ENCODE results near the gene ARHGAP27.

Gene ARHGAP27

GRCh38 chr17:45364531-45365390 is 67.9 kb downstream of the ARHGAP27 start:
- TF ChIP-seq CTCF (IDR thresholded peaks at IDR 0.05; ENCODE audit: low read depth, low read length): peak; percentile 11
- in situ Hi-C loops (cut with HindIII; ENCODE audit: low sequenced_read_pairs): no loop called here
- H3K4me3 ChIP-seq (ENCODE audit: low read depth, low read length): no peak overlapping the region
- no peak for DNase-seq (ENCODE audit: low read depth, low spot score)

GRCh38 chr17:45363498-45363897 is 69.2 kb downstream of the ARHGAP27 start:
- no peak for TF ChIP-seq CTCF (IDR thresholded peaks at IDR 0.05; ENCODE audit: low read depth, low read length)
- in situ Hi-C loops (cut with HindIII; ENCODE audit: low sequenced_read_pairs): no loop called here
- no peak overlapping the region for H3K4me3 ChIP-seq (ENCODE audit: low read depth, low read length)
- no peak for DNase-seq (ENCODE audit: low read depth, low spot score)

GRCh38 chr17:45361976-45362375 is 70.7 kb downstream of the ARHGAP27 start:
- no peak for DNase-seq (ENCODE audit: low read depth, low spot score)
- H3K4me3 ChIP-seq (ENCODE audit: low read depth, low read length): no peak overlapping the region
- in situ Hi-C loops (cut with HindIII; ENCODE audit: low sequenced_read_pairs): no loop called here
- no peak for TF ChIP-seq CTCF (IDR thresholded peaks at IDR 0.05; ENCODE audit: low read depth, low read length)

GRCh38 chr17:45361451-45361850 is 71.2 kb downstream of the ARHGAP27 start:
- in situ Hi-C loops (cut with HindIII; ENCODE audit: low sequenced_read_pairs): no loop called here
- no peak for TF ChIP-seq CTCF (IDR thresholded peaks at IDR 0.05; ENCODE audit: low read depth, low read length)
- no peak overlapping the region for H3K4me3 ChIP-seq (ENCODE audit: low read depth, low read length)
- no peak for DNase-seq (ENCODE audit: low read depth, low spot score)

- no peak for DNase-seq (ENCODE audit: low read depth, low spot score)
- in situ Hi-C loops (cut with HindIII; ENCODE audit: low sequenced_read_pairs): no loop called here
- no peak for TF ChIP-seq CTCF (IDR thresholded peaks at IDR 0.05; ENCODE audit: low read depth, low read length)
- no peak overlapping the region for H3K4me3 ChIP-seq (ENCODE audit: low read depth, low read length)
Measured at GRCh38 chr17:45357364-45357997, 75.2 kb downstream of the ARHGAP27 start.

- DNase-seq (ENCODE audit: low read depth, low spot score): no peak
- no peak for TF ChIP-seq CTCF (IDR thresholded peaks at IDR 0.05; ENCODE audit: low read depth, low read length)
- in situ Hi-C loops (cut with HindIII; ENCODE audit: low sequenced_read_pairs): no loop called here
- no peak overlapping the region for H3K4me3 ChIP-seq (ENCODE audit: low read depth, low read length)
Measured at GRCh38 chr17:45355087-45355486, 77.6 kb downstream of the ARHGAP27 start.

Measured in astrocyte of the spinal cord (primary cell).